HL-60 (cell line): Measurements from ENCODE around the gene NDUFS3.
"Not testable (repeated sequence)": the region's sequence is repeated elsewhere in the genome, so short reads cannot be mapped to it uniquely, and the experiment has no call there.

Source experiments
- DNase-seq, 2 experiments: peaks; one replicate each; pipeline ENCODE4 v3.0.0-alpha.2; 2010 to 2020; ENCODE audit warnings: low read depth in 1 of 2, low spot score in 1 of 2
- H3K27ac ChIP-seq: fragments of 250-450 bp; sonication (Bioruptor Pico); replicated peaks from 2 replicates; pipeline ENCODE4 v1.5.1; 2020; ENCODE audit warnings: mild to moderate bottlenecking, moderate library complexity
- H3K27me3 ChIP-seq: fragments of 250-450 bp; sonication (Bioruptor Pico); 2 replicates; pipeline ENCODE4 v1.5.1; 2021; ENCODE audit warnings: mild to moderate bottlenecking, moderate library complexity; ENCODE audit not compliant: insufficient read depth, poor library complexity, severe bottlenecking
- H3K4me3 ChIP-seq: replicated peaks from 2 replicates; pipeline ENCODE4 v1.5.1; 2011; ENCODE audit warnings: mild to moderate bottlenecking, control low read depth, low read length; ENCODE audit not compliant: insufficient read depth
- GABPA ChIP-seq: IDR thresholded peaks from 2 replicates; pipeline ENCODE4 v1.6.1; 2012; ENCODE audit warnings: low read depth
- POLR2AphosphoS5 ChIP-seq: IDR thresholded peaks from 2 replicates; pipeline ENCODE4 v1.6.1; 2012; ENCODE audit warnings: low read depth
- SPI1 ChIP-seq: IDR thresholded peaks from 2 replicates; pipeline ENCODE4 v1.6.1; 2012; ENCODE audit warnings: low read depth, mild to moderate bottlenecking, borderline replicate concordance
- TF ChIP-seq, protein P1 (sequence below): IDR thresholded peaks from 2 replicates; pipeline ENCODE4 v1.6.1; 2012; ENCODE audit warnings: low read depth; ENCODE audit not compliant: insufficient replicate concordance
- TF ChIP-seq, protein P2 (sequence below): IDR thresholded peaks from one replicate; pipeline ENCODE4 v1.5.1; 2011; ENCODE audit warnings: low read length, control low read depth, inconsistent platforms; ENCODE audit not compliant: insufficient read depth

The NDUFS3 gene

DNA sequence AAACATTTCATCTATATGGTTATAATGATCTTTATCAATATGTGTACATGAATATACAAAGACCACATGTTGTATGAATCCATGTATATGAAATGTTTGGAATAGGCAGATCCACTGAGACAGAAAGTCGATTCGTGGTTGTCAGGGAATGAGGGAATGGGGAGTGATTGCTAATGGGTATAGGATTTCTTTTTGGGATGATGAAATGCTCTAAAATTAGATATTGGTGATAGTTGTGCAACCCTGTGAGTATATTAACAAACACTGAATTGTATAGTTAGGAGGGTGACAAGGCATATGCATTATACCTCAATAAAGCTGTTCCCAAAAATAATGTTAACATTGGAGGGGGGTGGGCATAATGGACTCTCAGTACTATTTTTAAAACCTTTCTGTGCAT, 18.4 kb upstream of the NDUFS3 start:
- Histone ChIP-seq H3K27me3 (no peaks in the 10 kb centered on the region), H3K27ac (no peak overlapping the region), H3K4me3 (no peak overlapping the region)
- TF ChIP-seq POLR2AphosphoS5 (no peak), GABPA (no peak), SPI1 (no peak)
- TF ChIP-seq, protein P1, sequence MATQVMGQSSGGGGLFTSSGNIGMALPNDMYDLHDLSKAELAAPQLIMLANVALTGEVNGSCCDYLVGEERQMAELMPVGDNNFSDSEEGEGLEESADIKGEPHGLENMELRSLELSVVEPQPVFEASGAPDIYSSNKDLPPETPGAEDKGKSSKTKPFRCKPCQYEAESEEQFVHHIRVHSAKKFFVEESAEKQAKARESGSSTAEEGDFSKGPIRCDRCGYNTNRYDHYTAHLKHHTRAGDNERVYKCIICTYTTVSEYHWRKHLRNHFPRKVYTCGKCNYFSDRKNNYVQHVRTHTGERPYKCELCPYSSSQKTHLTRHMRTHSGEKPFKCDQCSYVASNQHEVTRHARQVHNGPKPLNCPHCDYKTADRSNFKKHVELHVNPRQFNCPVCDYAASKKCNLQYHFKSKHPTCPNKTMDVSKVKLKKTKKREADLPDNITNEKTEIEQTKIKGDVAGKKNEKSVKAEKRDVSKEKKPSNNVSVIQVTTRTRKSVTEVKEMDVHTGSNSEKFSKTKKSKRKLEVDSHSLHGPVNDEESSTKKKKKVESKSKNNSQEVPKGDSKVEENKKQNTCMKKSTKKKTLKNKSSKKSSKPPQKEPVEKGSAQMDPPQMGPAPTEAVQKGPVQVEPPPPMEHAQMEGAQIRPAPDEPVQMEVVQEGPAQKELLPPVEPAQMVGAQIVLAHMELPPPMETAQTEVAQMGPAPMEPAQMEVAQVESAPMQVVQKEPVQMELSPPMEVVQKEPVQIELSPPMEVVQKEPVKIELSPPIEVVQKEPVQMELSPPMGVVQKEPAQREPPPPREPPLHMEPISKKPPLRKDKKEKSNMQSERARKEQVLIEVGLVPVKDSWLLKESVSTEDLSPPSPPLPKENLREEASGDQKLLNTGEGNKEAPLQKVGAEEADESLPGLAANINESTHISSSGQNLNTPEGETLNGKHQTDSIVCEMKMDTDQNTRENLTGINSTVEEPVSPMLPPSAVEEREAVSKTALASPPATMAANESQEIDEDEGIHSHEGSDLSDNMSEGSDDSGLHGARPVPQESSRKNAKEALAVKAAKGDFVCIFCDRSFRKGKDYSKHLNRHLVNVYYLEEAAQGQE = no peak
- DNase-seq = no peak

DNA sequence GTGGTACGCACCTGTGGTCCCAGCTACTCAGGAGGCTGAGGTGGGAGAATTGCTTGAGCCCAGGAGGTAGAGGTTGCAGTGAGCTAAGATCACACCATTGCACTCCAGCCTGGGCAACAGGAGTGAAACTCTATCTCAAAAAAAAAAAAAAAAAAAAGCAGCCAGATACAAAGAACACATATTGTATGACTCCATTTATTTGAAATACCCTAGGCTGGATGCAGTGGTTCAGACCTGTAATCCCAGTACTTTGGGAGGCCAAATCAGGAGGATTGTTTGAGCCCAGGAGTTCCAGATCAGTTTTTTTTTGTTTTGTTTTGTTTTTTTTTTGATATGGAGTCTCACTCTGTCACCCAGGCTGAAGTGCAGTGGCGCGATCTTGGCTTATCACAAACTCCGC, 16.5 kb upstream of the NDUFS3 start:
- not testable (repeated sequence) for H3K4me3 ChIP-seq, H3K27ac ChIP-seq, DNase-seq, H3K27me3 ChIP-seq

DNA sequence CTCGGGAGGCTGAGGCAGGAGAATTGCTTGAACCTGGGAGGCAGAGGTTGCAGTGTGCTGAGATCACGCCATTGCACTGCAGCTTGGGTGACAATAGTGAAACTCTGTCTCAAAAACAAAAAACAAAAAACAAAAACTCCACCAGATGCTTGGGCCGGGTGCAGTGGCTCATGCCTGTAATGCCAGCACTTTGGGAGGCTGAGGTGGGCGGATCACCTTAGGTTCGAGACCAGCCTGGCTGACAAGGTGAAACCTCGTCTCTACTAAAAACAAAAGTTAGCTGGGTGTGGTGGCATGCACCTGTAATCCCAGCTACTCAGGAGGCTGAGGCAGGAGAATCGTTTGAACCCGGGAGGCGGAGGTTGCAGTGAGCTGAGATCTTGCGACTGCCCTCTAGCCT, 14.5 kb upstream of the NDUFS3 start:
- not testable (repeated sequence) for H3K27me3 ChIP-seq, DNase-seq, H3K27ac ChIP-seq, H3K4me3 ChIP-seq

DNA sequence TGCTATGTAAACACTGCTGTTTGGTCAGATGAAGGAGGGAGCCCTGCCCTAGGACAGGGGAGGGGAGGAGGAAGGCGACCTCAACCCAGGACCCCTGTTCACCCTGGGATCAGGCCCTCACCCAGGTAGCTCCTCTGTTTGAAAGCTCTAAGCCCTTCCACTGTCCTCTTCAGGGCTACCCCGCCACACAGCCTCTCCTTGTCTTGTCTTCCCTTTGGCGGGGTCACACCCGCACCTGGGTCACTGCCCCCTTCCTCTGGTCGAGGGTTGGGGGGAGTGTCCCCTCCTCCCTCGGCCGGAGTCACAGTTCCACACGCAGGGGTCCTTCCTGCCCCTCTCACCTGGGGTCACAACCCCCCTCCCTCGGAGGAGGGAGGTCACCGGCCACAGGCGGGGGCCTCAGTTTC, 13.9 kb upstream of the NDUFS3 start:
- TF ChIP-seq, protein P2, sequence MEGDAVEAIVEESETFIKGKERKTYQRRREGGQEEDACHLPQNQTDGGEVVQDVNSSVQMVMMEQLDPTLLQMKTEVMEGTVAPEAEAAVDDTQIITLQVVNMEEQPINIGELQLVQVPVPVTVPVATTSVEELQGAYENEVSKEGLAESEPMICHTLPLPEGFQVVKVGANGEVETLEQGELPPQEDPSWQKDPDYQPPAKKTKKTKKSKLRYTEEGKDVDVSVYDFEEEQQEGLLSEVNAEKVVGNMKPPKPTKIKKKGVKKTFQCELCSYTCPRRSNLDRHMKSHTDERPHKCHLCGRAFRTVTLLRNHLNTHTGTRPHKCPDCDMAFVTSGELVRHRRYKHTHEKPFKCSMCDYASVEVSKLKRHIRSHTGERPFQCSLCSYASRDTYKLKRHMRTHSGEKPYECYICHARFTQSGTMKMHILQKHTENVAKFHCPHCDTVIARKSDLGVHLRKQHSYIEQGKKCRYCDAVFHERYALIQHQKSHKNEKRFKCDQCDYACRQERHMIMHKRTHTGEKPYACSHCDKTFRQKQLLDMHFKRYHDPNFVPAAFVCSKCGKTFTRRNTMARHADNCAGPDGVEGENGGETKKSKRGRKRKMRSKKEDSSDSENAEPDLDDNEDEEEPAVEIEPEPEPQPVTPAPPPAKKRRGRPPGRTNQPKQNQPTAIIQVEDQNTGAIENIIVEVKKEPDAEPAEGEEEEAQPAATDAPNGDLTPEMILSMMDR = no peak
- TF ChIP-seq GABPA = no peak

DNA sequence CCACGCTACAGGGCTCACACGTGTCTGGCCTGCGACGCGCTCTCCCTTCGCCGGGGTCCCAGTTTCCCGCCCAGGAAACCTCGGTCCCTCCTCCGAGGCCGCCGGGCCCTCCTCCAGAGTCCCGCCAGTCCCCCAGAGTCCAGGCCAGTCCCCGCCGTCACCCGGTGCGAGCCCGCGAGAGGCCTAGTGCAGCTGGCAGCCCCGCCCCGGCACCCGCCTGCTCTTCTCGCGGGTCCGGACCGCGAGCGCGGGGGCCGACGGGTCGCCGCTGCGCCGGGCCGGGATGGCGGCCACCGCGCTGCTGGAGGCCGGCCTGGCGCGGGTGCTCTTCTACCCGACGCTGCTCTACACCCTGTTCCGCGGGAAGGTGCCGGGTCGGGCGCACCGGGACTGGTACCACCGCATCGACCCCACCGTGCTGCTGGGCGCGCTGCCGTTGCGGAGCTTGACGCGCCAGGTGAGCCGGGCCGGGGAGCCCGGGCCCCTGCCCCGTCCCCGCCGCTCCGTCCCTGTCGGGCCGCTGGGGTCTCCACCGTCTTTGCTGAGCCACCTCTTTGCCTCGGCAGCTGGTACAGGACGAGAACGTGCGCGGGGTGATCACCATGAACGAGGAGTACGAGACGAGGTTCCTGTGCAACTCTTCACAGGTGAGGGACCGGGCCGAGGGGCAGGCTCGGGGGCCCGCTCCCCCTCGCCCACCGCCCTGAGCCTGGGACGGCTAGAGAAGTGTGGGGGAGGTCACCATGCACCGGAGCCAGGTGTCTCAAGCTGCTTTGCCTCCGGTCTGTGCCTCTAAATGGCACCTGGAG, 13.3 kb upstream of the NDUFS3 start, which contains the start of gene PTPMT1:
Gene PTPMT1 (plus strand): TSS at position 260 of the 809 bp plus-strand sequence. CDS start 24 bp downstream, at position 284.
- H3K4me3 ChIP-seq = peak within 1 kb of the TSS; percentile 93
- TF ChIP-seq, protein P1 = no peak
- TF ChIP-seq SPI1 = no peak
- no peak for TF ChIP-seq GABPA
- TF ChIP-seq, protein P2 = no peak
- TF ChIP-seq POLR2AphosphoS5 = peak; percentile 35
- DNase-seq = peak in 1 of 2 experiments; percentile 69
- H3K27ac ChIP-seq = peak within 1 kb of the TSS; percentile 72
- no peaks in the 10 kb centered on the region for H3K27me3 ChIP-seq

More for the DNA sequence above, 13.9 kb upstream of the NDUFS3 start:
- Histone ChIP-seq H3K27me3 (no peaks in the 10 kb centered on the region), H3K27ac (peak overlapping the region; percentile 72), H3K4me3 (peak overlapping the region; percentile 93)
- DNase-seq = no peak
